Measurements from ENCODE around the gene PLCL2. TPM values are rescaled to one million over a fixed set of nuclear protein-coding genes. Genes with fewer than 3 reads are reported as not detected.

PLCL2 gene
- total RNA-seq, 1 donor from 2014 or later, result 26.4 TPM

- Histone ChIP-seq H3K9me3 (ENCODE audit: low read depth) (no peaks in the 10 kb centered on the region), H3F3A (ENCODE audit: low read depth) (peaks cover 25% of the 10 kb centered on the region), H3K27me3 (no peaks in the 10 kb centered on the region), H3K9ac (no peak overlapping the region), H2AFZ (replicated peaks) (no peak overlapping the region), H3K4me3 (no peak overlapping the region), H4K20me1 (ENCODE audit: low read depth) (no peaks in the 10 kb centered on the region), H3K4me2 (no peak overlapping the region), H3K36me3 (no peaks in the 10 kb centered on the region), H3K79me2 (ENCODE audit: low read depth) (no peaks in the 10 kb centered on the region), H3K27ac (no peak overlapping the region), H3K4me1 (peaks cover 31% of the 10 kb centered on the region)
- Mint-ChIP-seq H3K27ac (no peak overlapping the region), H3K36me3 (no peaks in the 10 kb centered on the region), H3K9me3 (no peaks in the 10 kb centered on the region), H3K27me3 (ENCODE audit: insufficient read depth, low read depth) (peaks cover 5% of the 10 kb centered on the region), H3K4me1 (peaks cover 11% of the 10 kb centered on the region), H3K4me3 (no peak overlapping the region)
- TF ChIP-seq CTCF (IDR thresholded peaks at IDR 0.05) (no peak), EZH2 (IDR thresholded peaks at IDR 0.05) (no peak), EZH2phosphoT487 (IDR thresholded peaks at IDR 0.05) (no peak)
- no peak for DNase-seq (ENCODE audit: low spot score)
These were observed 207.3 kb downstream of the PLCL2 start for GRCh38 chr3:17091910-17092582.

- peaks cover 25% of the 10 kb centered on the region for H3F3A ChIP-seq (ENCODE audit: low read depth)
- DNase-seq (ENCODE audit: low spot score), result no peak
- H2AFZ ChIP-seq (replicated peaks), result no peak overlapping the region
- H3K27me3 ChIP-seq, result no peaks in the 10 kb centered on the region
- Mint-ChIP-seq H3K36me3 (no peaks in the 10 kb centered on the region), H3K27ac (no peak overlapping the region), H3K4me3 (no peak overlapping the region), H3K9me3 (no peaks in the 10 kb centered on the region), H3K27me3 (ENCODE audit: insufficient read depth, low read depth) (peaks cover 5% of the 10 kb centered on the region), H3K4me1 (peaks cover 11% of the 10 kb centered on the region)
- H3K36me3 ChIP-seq, result no peaks in the 10 kb centered on the region
- H3K79me2 ChIP-seq (ENCODE audit: low read depth), result no peaks in the 10 kb centered on the region
- H3K4me1 ChIP-seq, result peaks cover 31% of the 10 kb centered on the region
- no peak overlapping the region for H3K4me2 ChIP-seq
- H4K20me1 ChIP-seq (ENCODE audit: low read depth), result no peaks in the 10 kb centered on the region
- no peak overlapping the region for H3K4me3 ChIP-seq
- H3K9me3 ChIP-seq (ENCODE audit: low read depth), result no peaks in the 10 kb centered on the region
- H3K9ac ChIP-seq, result no peak overlapping the region
- H3K27ac ChIP-seq, result no peak overlapping the region
- TF ChIP-seq EZH2phosphoT487 (IDR thresholded peaks at IDR 0.05), result no peak
- no peak for TF ChIP-seq EZH2 (IDR thresholded peaks at IDR 0.05)
- no peak for TF ChIP-seq CTCF (IDR thresholded peaks at IDR 0.05)
These were observed 207.8 kb downstream of the PLCL2 start for GRCh38 chr3:17092583-17092933.

- peak; percentile 76 for DNase-seq (ENCODE audit: low spot score)
- peaks cover 2% of the 10 kb centered on the region for H3K27me3 Mint-ChIP-seq (ENCODE audit: insufficient read depth, low read depth)
- no peak for TF ChIP-seq EZH2phosphoT487 (IDR thresholded peaks at IDR 0.05)
- TF ChIP-seq CTCF (IDR thresholded peaks at IDR 0.05), result no peak
- no peak for TF ChIP-seq EZH2 (IDR thresholded peaks at IDR 0.05)
- Histone ChIP-seq H3K36me3 (no peaks in the 10 kb centered on the region), H3K9ac (no peak overlapping the region), H3F3A (ENCODE audit: low read depth) (peaks cover 25% of the 10 kb centered on the region), H3K4me3 (no peak overlapping the region), H3K4me1 (peaks cover 31% of the 10 kb centered on the region), H3K79me2 (ENCODE audit: low read depth) (no peaks in the 10 kb centered on the region), H3K4me2 (peak overlapping the region; percentile 37), H2AFZ (replicated peaks) (no peak overlapping the region), H3K27ac (no peak overlapping the region), H4K20me1 (ENCODE audit: low read depth) (no peaks in the 10 kb centered on the region), H3K9me3 (ENCODE audit: low read depth) (no peaks in the 10 kb centered on the region), H3K27me3 (no peaks in the 10 kb centered on the region)
- no peak overlapping the region for H3K27ac Mint-ChIP-seq
- H3K36me3 Mint-ChIP-seq, result no peaks in the 10 kb centered on the region
- H3K4me3 Mint-ChIP-seq, result no peak overlapping the region
- peaks cover 8% of the 10 kb centered on the region for H3K4me1 Mint-ChIP-seq
- no peaks in the 10 kb centered on the region for H3K9me3 Mint-ChIP-seq
These were observed 209.8 kb downstream of the PLCL2 start for GRCh38 chr3:17094551-17094950.
